CMK (cell line): ENCODE results near the gene CD52.
"Not testable (repeated sequence)": the region's sequence is repeated elsewhere in the genome, so short reads cannot be mapped to it uniquely, and the experiment has no call there.

ENCODE experiments used
- DNase-seq: peaks from one replicate; pipeline ENCODE4 v3.0.0-alpha.2; 2010; ENCODE audit warnings: low read depth

The CD52 gene

DNA sequence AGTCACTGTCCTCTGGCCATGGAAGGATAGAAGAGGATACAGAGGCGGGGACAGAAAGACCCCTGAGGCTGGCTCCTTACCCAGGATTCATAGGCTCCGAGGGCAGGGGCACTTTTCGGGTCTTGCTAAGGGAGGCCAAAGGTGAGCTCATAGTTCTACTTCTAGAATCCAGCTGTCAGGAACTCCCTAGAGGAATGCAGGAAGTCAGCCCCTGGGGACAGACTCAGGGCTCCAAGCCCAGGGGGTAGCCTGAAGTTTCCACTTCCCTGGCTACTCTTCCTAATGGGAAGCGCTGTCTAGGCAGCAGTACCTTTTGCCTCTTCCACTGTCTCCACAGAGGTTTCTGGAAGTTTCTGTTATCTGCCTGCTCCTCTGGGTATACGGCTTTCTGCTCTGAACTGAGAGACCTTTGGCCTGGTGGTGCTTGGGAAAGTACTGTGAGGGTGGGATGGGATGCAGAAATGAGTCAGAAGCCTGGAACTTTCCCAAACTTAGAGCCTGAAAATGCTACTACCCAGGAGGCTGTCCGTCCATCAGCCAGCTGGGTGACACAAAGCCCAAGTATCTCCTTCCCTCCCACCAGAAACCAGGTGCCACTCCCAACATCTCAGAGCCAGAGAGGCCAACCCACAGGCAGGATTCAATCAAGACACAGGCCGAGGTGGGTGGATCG lies 14.9 kb upstream of the CD52 start:
- DNase-seq: no peak

DNA sequence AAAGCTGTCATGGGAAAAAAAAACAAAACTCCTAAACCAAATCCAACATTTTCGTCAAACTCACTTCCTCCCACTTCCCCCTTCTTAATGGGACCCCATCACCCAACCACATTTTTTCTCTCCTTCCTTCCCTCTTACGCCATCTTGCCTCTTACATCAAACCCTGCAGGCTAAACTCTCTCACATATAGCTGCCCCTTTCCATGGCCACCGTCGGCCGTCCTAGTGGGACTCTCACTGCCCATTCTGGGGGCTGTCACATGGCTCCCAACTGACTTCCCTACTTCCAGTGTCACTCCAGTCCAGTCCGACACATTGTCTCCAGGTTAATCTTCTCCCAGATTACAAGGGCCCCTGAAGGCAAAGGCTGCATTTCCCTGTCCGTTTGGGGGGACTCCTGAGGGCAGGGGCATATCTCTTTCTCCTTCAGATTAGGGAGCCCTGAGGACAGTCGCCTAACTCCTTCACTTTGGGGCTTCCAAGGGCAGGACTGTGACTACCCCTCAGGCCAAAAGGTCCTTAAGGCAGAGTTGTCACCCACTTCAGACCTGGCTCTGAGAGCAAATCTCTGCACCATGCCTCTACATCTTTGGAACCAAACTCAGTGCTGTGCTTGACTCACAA lies 12.0 kb upstream of the CD52 start:
- no peak for DNase-seq

DNA sequence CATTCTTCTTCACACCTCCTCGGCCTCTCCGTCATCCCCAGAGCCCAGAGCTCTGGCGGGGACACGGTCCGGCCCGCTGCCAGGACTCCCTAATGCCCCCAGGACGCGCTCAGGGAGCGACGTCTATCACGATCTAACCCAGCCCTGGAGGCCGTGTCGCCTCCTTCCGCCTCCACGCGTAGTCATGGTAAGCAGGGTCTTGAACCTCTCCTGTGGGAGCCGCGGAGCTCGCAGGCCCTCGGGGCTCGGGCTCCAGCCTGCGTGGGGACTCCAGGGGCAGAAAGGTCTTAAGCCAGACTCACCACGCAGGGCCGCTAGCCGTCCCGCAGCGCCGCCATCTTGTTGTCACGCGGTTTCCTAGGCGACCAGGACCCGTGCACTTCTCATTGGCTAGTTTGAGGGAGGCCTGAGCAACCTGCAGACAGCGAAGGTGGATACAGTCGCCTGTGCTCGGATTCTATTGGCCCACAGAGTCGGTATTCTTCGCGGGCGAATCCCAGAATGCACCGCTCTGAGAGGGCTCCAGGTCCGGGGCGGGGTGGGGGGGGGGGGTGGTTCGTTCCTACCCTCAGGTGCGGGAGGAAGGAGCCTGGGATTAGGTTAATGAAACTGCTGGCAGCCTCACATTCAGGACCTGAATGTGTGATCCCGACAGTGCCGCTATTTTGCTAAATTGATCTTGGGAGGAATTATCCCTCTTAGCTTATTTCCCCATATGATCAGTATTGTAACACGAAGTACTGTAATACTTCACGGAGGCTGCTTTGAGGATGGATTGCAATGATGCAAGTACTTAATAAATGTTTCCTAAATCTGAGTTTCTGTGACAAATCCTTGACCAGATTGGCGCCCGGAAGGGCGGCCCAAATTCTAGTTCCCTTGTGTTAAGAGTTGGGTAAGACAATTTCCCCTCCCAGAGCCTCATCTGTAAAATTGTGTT lies 11.2 kb upstream of the CD52 start, which contains the start of gene UBXN11:
Gene UBXN11 (minus strand): TSS at position 347 of the 940 bp plus-strand sequence. CDS start 3,753 bp downstream, outside the sequence.
- peak; percentile 91 for DNase-seq

DNA sequence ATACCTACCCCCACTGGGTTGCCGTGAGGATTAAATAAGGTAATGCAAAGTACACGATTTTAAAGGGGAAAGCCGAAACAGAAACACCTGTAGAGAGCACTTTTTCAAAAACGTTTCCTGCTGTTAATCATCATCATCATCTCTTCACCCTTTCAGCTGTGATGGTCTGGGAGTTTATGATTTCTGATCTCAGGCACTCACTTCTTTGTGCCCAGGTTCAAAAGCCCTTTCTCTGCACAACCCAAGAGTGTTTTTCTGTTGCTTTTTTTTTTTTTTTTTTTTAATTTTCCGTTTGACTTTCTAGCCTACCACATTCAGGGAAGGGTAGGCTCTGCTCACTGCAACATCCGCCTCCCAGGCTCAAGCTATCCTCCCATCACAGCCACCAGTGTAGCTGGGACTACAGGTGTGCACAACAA lies 10.4 kb upstream of the CD52 start:
- no peak for DNase-seq

DNA sequence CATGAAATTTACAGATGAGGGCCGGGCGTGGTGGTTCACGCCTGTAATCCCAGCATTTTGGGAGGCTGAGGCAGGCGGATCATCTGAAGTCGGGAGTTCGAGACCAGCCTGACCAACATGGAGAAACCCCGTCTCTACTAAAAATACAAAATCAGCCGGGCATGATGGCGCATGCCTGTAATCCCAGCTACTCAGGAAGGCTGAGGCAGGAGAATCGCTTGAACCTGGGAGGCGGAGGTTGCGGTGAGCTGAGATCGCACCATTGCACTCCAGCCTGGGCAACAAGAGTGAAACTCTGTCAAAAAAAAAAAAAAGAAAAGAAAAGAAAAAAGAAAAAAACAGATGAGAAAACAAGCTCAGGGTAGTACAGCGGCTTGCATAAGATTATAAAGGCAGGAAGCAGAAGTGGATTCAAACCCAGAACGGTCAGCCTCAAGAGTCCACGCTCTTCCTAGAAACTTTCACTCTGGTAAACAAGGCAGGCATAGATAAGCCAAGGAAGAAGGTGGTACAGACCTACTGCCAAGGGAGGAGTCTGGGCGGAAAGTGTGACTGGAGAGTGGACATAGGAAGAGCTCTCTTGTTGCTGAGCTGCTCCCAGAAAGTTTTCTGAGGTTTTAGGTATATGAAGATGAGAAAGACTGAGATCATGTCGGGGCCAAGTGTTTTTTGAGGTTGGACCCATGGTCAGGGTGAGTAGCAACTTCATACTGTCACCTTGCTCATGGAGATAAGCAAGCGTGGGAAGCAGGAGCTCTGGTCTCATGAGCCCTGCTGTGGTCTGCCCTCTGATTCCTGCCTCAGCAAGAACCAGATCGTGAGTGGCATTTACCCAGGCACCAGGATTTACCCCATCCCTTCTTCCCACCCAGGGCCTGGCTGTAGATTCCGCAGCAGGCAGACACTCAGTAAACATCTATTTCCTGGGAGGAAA lies 9.5 kb upstream of the CD52 start:
- DNase-seq: not testable (repeated sequence)

DNA sequence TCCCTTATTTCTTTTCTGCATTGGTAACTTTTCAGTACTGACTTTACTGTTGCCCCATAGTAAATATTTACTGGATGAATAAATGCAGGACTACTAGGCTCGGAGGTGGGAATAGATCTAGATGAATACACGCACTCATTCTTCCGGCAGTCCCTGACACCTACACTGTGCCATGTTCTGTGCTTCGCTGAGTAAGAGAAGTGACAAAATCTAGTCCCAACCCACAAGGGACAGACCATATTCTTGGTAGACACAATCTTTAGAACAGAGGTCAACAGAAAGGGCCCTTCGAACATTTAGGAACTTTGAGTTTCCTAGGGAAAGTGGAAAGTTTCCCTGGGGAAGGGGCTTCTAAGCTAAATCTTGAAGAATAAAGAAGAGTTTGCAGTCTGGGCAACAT lies 3.3 kb upstream of the CD52 start:
- no peak for DNase-seq

DNA sequence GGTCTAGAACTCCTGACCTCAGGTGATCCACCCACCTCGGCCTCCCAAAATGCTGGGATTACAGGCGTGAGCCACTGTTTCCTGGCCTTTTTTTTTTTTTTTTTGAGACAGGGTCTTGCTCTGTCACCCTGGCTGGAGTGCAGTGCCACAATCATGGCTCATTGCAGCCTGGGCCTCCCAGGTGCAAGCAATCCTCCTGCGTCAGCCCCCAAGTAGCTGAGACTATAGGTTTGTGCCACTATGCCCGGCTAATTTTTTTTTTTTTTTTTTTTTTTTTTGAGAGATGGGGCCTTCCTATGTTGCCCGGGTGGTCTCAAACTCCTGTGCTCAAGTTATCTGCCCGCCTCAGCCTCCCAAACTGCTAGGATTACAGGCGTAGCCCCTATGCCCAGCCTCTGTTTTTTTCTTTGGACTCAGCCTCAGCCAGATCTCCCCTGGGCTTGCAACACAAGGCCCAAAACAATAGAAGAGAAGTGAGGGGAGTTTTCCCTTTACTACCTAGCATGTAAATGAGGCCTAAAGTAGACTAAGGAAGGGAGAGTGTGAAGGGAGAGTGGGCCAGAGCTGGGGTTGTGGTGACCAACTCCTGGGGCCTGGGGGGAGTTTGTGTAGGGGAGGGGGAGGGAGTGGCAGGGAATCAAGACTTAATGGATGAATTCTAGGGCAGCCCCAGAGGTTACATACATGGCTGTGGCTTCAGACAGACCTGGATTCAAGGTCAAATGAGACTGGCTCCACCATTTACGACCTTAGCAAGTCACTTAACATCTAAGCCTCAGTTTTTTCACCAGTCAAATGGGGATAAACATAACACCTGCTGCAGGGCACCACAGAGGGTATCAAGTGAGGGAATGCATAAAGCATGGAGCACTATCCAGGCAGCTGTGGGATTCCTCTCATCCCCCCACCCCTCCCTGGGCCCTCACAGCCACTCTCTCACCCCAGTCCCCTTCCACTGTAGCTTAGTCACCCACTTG lies 1.6 kb upstream of the CD52 start:
- no peak for DNase-seq

DNA sequence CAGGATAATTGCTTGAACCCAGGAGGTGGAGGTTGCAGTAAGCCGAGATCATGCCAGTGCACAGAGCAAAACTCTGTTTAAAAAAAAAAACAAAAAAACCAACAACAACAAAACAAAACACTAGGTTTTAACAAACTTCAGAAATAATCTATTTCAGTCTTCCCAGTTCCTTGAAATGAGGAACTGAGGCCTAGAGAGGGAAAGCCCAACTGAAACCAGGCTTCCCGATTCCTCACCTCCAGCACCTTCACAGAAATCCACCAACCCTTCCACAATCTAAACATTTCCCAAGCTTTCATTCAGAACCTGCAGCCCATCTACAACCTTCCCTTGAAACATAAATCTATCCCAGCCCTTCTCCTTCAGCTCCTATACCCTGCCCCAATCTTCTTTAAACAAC lies 612 bp upstream of the CD52 start:
- DNase-seq: no peak

DNA sequence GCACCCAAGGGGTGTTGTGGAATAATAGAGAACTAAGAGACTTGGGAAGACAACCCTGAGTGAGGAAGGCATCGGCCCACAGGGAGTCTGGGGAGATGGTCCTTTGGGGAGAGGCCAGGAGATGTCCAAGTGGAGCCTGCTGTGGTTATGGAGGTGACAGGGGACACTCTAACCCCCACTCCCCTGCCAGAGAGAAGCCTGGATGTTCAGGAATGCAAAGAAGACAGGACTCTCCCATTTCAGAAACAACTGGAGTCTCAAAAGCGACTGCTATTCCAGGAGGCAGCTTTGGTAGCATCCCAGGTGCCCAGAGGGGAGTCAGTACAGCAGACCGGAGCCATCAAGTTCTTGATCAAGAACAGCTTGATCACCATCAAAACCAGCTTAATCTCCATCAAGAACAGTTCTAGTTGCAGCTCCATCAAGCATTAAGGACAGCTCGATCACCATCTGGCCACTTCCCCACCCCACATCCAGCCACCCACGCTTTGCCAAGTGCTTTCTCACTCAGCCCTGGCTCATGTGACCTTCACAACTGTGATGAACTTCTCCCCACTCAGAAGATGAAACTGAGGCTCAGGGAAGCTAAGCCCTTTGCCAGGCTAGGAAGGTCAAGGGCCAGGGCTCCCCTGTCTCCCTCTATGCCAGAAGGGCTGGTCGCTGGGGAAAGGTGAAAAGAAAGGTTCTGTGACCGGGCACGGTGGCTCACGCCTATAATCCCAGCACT lies 743 bp downstream of the CD52 start:
- DNase-seq: no peak

DNA sequence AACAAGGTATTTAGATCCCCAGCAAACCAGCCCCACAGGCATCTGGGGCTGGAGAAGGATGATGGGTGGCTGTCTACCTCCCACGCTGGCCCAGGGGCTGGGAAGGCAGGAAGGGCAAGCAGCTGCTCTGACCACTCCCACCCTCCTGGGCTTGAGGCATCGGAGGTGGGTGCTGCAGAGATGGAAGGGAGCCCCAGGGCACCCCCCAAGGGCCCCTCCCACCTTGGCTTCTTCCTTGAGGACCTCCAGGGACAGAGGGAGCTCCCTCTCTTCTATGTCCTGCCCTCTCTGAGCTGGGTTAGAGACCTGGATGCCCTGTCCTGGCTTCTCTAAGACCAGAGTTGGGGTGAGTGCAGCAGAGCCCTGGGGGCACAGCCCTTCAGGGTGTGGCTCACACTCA lies 3.1 kb downstream of the CD52 start:
- no peak for DNase-seq

DNA sequence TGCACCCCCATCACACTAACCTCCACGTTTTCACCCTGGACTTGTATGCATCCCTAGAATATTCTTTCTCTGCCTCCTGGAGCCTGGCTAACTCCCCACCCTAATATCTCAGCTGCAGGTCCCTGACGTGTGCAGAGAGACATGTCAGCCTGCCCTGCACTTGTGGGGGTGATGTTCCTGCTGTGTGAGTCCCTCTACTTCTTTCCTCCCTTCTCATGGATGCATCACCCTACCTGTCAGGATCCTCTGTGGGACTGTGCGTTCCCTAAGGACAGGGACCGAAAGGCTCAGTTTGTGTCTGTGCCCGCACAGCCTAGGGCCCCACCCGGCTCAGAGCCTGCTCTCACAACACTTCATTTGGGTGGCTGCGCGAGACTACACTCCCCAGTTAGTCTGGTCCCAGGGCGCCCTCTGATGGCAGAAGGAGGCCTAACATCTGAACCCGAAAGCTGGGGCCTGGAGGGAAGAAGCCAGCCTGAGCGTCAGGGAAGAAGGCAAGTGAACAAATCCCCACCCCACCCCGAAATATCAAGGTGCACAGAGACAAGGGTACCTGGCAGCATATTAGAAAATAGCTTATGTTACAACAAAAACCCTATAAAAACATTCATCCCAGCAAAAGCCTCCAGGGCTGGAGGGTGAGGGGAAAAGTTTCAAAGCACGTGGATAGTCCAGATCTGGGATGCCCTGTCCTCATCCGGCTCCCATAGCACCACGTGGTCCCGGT lies 3.7 kb downstream of the CD52 start:
- peak; percentile 85 for DNase-seq

DNA sequence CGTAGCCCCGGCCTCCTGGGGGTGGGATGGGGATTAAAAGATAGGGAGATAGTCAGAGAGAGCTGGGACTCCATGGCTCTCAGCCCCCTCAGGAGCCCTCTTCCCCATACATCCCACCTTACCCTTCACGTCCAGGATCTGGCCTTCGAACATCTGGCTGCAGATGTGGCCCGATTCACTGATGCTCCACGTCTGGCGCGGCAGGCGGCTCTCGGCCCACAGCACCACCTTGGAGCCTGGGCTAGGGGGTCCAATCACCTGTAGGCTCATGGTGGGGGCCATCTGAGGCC lies 4.2 kb downstream of the CD52 start:
- DNase-seq: no peak

DNA sequence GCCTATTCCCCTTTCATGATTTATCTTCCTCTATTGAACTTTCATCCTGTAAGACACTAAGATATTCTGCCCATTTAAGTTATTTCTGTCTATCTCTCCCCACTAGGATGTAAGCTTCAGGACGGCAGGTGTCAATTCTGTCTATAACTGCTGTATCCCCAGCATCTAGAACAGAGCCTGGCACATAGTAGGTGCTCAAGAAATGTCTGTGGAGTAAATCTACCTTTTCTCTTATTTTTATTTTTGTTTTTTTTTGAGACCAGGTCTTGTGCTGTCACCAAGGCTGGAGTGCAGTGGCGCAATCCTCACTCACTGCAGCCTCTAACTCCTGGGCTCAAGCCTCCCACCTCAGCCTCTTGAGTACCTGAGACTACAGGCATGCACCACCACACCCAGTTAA lies 5.6 kb downstream of the CD52 start:
- DNase-seq: no peak

DNA sequence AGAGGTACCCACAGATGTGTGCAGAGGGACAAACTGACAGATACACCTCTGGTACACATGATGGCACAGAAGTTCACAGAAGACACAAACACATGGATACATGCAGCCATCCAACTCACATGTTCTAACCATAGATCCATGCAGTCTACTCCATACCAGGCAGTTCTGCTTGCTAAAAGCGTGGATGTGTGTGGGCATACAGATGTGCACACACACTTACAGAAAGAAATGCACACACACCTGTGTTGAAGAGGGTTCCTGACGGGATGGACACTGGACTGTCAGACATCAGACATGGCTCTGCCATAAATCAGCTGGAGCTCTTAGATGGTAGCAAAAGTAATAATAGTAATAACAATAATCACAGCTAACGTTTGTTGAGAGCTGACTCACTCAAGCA lies 6.8 kb downstream of the CD52 start:
- DNase-seq: no peak

DNA sequence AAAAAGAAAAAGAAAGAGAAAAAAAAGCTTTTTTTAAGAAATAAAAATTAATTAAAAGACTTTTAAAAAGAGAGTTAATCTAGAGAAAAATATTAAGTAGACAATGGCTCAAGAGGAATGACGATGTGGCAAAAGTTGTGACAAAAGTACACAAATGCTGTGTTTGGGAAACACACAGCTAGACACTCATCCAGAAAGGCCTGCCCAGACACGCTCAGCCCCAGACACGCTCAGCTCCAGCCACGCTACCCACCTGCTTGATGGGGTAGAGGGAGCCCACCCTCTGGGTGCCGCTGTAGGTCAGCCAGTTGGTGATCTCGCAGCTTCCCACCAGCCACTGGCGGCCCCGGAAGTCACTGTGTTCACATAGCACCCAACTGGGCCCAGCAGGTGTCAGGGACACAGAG lies 10.2 kb downstream of the CD52 start:
- DNase-seq: no peak

DNA sequence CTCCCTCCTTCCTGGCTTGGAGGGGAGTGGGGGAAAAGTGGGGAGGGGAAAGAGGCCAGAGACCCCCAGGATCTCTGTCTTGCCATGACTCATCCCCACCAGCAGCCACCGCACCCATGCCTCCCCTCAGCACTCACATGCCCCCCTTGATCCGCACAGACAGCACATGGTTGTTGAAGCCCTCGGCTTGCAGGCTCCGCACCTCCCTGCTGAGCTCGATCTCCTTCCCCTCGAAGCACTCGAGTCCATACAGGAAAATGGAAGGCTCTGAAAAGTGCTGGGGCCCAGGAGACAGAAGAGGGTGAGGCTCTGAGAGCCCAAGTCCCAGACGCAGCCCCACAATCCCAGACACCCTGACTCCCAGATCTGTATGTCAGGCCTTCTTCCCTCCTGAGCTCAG lies 10.8 kb downstream of the CD52 start:
- no peak for DNase-seq

DNA sequence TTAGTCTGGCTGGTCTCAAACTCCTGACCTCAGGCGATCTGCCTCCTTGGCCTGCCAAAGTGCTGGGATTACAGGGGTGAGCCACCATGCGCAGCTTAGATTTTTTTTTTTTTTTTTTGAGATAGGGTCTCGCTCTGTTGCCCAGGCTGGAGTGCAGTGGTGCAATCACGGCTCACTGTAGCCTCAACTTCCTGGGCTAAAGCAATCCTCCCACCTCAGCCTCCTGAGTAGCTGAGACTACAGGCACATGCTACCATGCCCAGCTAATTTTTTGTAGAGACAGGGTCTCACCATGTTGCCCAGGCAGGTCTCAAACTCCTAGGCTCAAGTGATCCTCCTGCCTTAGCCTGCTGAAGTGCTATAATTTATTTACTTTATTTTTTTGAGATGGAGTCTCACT lies 11.6 kb downstream of the CD52 start:
- not testable (repeated sequence) for DNase-seq

DNA sequence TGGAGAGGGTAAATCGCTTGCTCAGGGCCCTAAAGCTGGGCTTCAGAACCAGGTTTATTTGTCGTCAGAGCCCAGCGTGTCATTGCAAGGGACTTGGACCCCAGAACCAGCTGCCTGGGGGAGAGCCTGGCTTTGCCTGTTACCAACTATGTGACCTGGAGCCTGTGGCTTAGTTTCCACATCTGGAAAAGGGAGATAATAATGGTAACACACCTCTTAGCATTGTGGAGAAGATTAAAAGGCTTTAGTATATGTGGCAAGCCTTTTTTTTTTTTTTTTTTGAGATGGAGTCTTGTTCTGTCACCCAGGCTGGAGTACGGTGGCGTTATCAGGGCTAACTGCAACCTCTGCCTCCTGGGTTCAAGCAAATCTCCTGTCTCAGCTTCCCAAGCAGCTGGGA lies 12.5 kb downstream of the CD52 start:
- no peak for DNase-seq

DNA sequence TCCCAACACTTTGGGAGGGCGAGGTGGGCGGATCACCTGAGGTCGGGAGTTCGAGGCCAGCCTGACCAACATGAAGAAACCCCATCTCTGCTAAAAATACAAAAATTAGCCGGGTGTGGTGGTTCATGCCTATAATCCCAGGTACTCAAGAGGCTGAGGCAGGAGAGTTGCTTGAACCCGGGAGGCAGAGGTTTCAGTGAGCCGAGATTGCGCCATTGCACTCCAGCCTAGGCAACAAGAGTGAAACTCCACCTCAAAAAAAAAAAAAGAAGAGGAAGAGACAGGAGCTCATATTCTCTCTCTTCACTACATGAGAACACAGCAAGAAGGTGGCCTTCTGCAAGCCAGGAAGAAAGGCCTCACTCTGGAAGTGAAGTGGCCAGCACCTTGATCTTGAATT lies 15.6 kb downstream of the CD52 start:
- not testable (repeated sequence) for DNase-seq
